Smooth muscle cell (in vitro differentiated cells): Measurements from ENCODE around the gene KRT76. TPM values are rescaled to one million over a fixed set of nuclear protein-coding genes. Genes with fewer than 3 reads are reported as not detected.

Experiments used
- DNase-seq: peaks from one replicate; lab custom pipeline; 2025; ENCODE audit not compliant: unreplicated experiment; lab: John Stamatoyannopoulos, UW
- H2AFZ ChIP-seq: fragments of 200-600 bp; sonication (generic); 2 replicates; pipeline ENCODE4 v1.6.0; 2016; ENCODE audit warnings: antibody characterized with exemption, low read depth, mild to moderate bottlenecking
- H3F3A ChIP-seq: fragments of 200-600 bp; sonication (generic); 2 replicates; pipeline ENCODE4 v1.6.0; 2017; ENCODE audit warnings: antibody characterized with exemption, low read depth
- H3K27ac ChIP-seq: fragments of 200-600 bp; sonication (generic); 2 replicates; pipeline ENCODE4 v1.5.1; 2016; ENCODE audit warnings: low read depth, mild to moderate bottlenecking
- H3K27me3 ChIP-seq: fragments of 200-600 bp; sonication (generic); 2 replicates; pipeline ENCODE4 v1.6.1; 2016; ENCODE audit warnings: low read depth, mild to moderate bottlenecking
- H3K36me3 ChIP-seq: fragments of 200-600 bp; sonication (generic); 2 replicates; pipeline ENCODE4 v1.5.1; 2016; ENCODE audit warnings: low read depth
- H3K4me1 ChIP-seq: fragments of 200-600 bp; sonication (generic); 2 replicates; pipeline ENCODE4 v1.5.1; 2016; ENCODE audit warnings: low read depth
- H3K4me2 ChIP-seq: fragments of 200-600 bp; sonication (generic); 2 replicates; pipeline ENCODE4 v1.6.0; 2016; ENCODE audit warnings: mild to moderate bottlenecking
- H3K4me3 ChIP-seq: fragments of 200-600 bp; sonication (generic); 2 replicates; pipeline ENCODE4 v1.5.1; 2016; ENCODE audit warnings: mild to moderate bottlenecking
- H3K79me2 ChIP-seq: fragments of 200-600 bp; sonication (generic); 2 replicates; pipeline ENCODE4 v1.6.0; 2016; ENCODE audit warnings: low read depth, mild to moderate bottlenecking
- H3K9ac ChIP-seq: fragments of 200-600 bp; sonication (generic); 2 replicates; pipeline ENCODE4 v1.6.0; 2016; ENCODE audit warnings: low read depth
- H3K9me3 ChIP-seq: fragments of 200-600 bp; sonication (generic); replicated peaks from 2 replicates; pipeline ENCODE4 v1.5.1; 2016; ENCODE audit warnings: low read depth
- H4K20me1 ChIP-seq: fragments of 200-600 bp; sonication (generic); 2 replicates; pipeline ENCODE4 v1.6.0; 2016; ENCODE audit warnings: low read depth
- WGBS: methylation state at CpG from one replicate; pipeline ENCODE4 v1.1.7; 2016; ENCODE audit warnings: low lambda C conversion rate; 5-methylcytosine and 5-hydroxymethylcytosine counted together
- polyA plus RNA-seq: library from polyadenylated mRNA; unstranded; fragments of >200 nt; fragmentation: Nextera tagmentation; extraction: Ambion mirVana; gene quantifications from 2 replicates; pipeline ENCODE4 v1.2.1, GENCODE V29; 2016
- total RNA-seq: library from RNA; depleted of rRNA; stranded (reverse); fragments of >200 nt; gene quantifications from 2 replicates; pipeline ENCODE4 v1.2.3, GENCODE V29; 2014
- TF ChIP-seq, protein P1 (sequence below): fragments of 200-600 bp; sonication (generic); IDR thresholded peaks from 2 replicates; pipeline ENCODE4 v1.5.1; 2017; ENCODE audit warnings: borderline replicate concordance, mild to moderate bottlenecking, antibody characterized with exemption; ENCODE audit not compliant: insufficient read depth, poor library complexity, severe bottlenecking

Gene KRT76
- total and polyA plus RNA-seq, 2 experiments from 2014 or later, result not detected

DNA sequence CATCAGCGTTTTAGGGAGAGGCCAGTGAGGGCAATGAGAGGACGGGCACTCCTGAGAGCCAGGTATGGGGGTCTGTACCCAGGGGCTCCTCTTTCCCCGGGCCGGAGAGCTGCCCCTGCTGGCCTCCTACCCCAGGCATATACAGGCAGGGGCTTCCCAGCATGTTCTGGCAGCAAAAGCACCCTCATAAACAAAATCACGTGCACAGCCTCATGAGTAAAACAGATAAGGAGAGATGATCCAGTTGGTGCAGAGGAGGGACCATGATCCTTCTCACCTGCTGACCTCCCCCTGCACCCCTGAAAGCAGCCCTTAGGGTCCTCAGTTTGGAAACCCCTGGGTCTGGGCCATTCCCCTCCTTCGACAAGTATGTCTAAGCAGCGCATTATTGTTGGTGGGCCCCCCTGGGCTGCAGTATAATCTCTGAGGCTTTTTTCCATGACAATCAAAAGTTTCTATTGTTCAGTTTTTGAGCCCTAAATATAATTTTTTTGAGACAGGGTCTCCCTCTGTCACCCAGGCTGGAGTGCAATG, 41.8 kb upstream of the KRT76 start:
- no peak overlapping the region for H3K4me2 ChIP-seq
- no peak overlapping the region for H3K27ac ChIP-seq
- no peaks in the 10 kb centered on the region for H3K36me3 ChIP-seq
- H3K9me3 ChIP-seq, result no peaks in the 10 kb centered on the region
- H2AFZ ChIP-seq, result no peak overlapping the region
- 71% methylated on average over 7 of the region's 7 CpGs for WGBS
- no peaks in the 10 kb centered on the region for H4K20me1 ChIP-seq
- H3K4me3 ChIP-seq, result no peak overlapping the region
- TF ChIP-seq, protein P1, sequence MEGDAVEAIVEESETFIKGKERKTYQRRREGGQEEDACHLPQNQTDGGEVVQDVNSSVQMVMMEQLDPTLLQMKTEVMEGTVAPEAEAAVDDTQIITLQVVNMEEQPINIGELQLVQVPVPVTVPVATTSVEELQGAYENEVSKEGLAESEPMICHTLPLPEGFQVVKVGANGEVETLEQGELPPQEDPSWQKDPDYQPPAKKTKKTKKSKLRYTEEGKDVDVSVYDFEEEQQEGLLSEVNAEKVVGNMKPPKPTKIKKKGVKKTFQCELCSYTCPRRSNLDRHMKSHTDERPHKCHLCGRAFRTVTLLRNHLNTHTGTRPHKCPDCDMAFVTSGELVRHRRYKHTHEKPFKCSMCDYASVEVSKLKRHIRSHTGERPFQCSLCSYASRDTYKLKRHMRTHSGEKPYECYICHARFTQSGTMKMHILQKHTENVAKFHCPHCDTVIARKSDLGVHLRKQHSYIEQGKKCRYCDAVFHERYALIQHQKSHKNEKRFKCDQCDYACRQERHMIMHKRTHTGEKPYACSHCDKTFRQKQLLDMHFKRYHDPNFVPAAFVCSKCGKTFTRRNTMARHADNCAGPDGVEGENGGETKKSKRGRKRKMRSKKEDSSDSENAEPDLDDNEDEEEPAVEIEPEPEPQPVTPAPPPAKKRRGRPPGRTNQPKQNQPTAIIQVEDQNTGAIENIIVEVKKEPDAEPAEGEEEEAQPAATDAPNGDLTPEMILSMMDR, result no peak
- H3K79me2 ChIP-seq, result no peaks in the 10 kb centered on the region
- peaks cover 31% of the 10 kb centered on the region for H3K4me1 ChIP-seq
- peaks cover 9% of the 10 kb centered on the region for H3K27me3 ChIP-seq
- no peaks in the 10 kb centered on the region for H3F3A ChIP-seq
- DNase-seq, result no peak
- H3K9ac ChIP-seq, result no peak overlapping the region

DNA sequence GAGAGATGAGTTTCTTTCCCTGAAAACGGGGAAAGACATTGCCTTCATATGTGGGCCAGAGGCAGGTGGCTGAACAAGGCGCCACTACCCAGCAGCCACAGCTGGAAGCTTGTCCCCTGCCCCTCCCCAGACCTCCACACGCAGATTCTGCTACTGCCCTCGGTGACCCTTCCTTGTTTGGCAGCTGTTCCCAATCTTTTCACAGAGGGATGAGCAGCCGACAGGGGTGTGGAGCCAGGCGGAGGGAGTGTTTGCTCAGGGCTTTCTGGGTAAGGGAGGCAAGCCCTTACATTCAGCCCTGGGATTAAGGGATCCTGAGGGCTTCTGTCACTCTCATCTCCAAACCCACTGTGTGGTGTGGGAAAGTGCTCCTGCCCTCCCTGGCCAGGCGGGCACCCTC, 41.2 kb upstream of the KRT76 start:
- H3K9ac ChIP-seq, result no peak overlapping the region
- no peak overlapping the region for H2AFZ ChIP-seq
- H3K9me3 ChIP-seq, result no peaks in the 10 kb centered on the region
- peaks cover 31% of the 10 kb centered on the region for H3K4me1 ChIP-seq
- H3K27me3 ChIP-seq, result peaks cover 9% of the 10 kb centered on the region
- 50% methylated on average over 7 of the region's 7 CpGs for WGBS
- no peaks in the 10 kb centered on the region for H3K36me3 ChIP-seq
- H3K79me2 ChIP-seq, result no peaks in the 10 kb centered on the region
- TF ChIP-seq, protein P1, result no peak
- no peak overlapping the region for H3K4me3 ChIP-seq
- H3F3A ChIP-seq, result no peaks in the 10 kb centered on the region
- no peaks in the 10 kb centered on the region for H4K20me1 ChIP-seq
- no peak overlapping the region for H3K27ac ChIP-seq
- no peak overlapping the region for H3K4me2 ChIP-seq
- DNase-seq, result no peak

DNA sequence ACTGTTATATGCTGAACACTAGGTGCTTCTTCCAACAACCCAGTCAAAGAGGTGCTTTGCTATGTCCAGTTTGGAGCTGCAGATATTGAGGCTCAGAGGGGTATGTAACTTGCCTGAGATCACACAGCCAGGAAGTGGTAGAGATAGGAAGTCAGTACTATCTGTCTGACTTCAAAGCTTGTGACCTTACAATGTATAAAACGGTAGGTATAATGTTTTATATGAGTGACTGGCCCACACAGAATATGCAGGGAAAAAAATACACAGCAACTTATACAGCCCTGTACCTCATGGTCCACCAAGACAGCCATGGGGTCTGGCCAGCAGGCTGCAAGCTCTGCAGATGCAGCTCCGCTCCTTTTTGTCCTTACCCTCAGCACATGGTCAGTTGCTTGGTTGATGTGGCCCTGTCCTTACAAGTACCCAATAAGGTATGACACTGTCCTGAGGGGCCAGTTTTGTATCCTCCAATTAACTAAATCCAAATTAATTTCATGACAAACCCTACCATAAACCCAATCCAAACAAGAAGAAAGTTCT, 40.6 kb upstream of the KRT76 start:
- no peak overlapping the region for H3K4me3 ChIP-seq
- no peaks in the 10 kb centered on the region for H4K20me1 ChIP-seq
- peaks cover 31% of the 10 kb centered on the region for H3K4me1 ChIP-seq
- 85% methylated on average over 2 of the region's 2 CpGs for WGBS
- H3K79me2 ChIP-seq, result no peaks in the 10 kb centered on the region
- H3K9me3 ChIP-seq, result no peaks in the 10 kb centered on the region
- peaks cover 9% of the 10 kb centered on the region for H3K27me3 ChIP-seq
- no peak overlapping the region for H2AFZ ChIP-seq
- no peaks in the 10 kb centered on the region for H3K36me3 ChIP-seq
- H3F3A ChIP-seq, result no peaks in the 10 kb centered on the region
- H3K9ac ChIP-seq, result no peak overlapping the region
- H3K27ac ChIP-seq, result no peak overlapping the region
- TF ChIP-seq, protein P1, result no peak
- DNase-seq, result no peak
- no peak overlapping the region for H3K4me2 ChIP-seq
